ENCODE measurements around the gene ZNF576. TPM values are rescaled to one million over a fixed set of nuclear protein-coding genes. Genes with fewer than 3 reads are reported as not detected.
"Not testable (repeated sequence)": the region's sequence is repeated elsewhere in the genome, so short reads cannot be mapped to it uniquely, and the experiment has no call there.

Gene ZNF576
- total RNA-seq, 6 experiments from 2014 or later: 18.1 to 20.8 (median 20.0) TPM

- Mint-ChIP-seq H3K9me3 (no peaks in the 10 kb centered on the region), H3K4me1 (ENCODE audit: low read depth) (0 out of 2 replicates have a peak, but pooled peaks cover 7% of the 10 kb centered on the region), H3K27ac (no peak overlapping the region), H3K4me3 (no peak overlapping the region), H3K36me3 (ENCODE audit: low read depth) (peaks cover 27% of the 10 kb centered on the region), H3K27me3 (ENCODE audit: insufficient read depth) (no peaks in the 10 kb centered on the region; the same call in none of the 2 replicates)
- TF ChIP-seq CTCF (IDR thresholded peaks at IDR 0.05): no peak
- no peak for DNase-seq
These were observed 10.0 kb upstream of the ZNF576 start for GRCh38 chr19:43586346-43586745.

- H3K4me1 Mint-ChIP-seq (ENCODE audit: low read depth); H3K4me3 Mint-ChIP-seq; H3K27ac Mint-ChIP-seq; DNase-seq; H3K9me3 Mint-ChIP-seq; H3K27me3 Mint-ChIP-seq (ENCODE audit: insufficient read depth): not testable (repeated sequence)
- H3K36me3 Mint-ChIP-seq (ENCODE audit: low read depth): peaks cover 27% of the 10 kb centered on the region
These were observed 9.4 kb upstream of the ZNF576 start for GRCh38 chr19:43587029-43587428.

GRCh38 chr19:43589277-43589676 lies 7.1 kb upstream of the ZNF576 start:
- no peak for DNase-seq
- H3K27ac Mint-ChIP-seq: no peak overlapping the region
- no peak for TF ChIP-seq CTCF (IDR thresholded peaks at IDR 0.05)
- no peaks in the 10 kb centered on the region for H3K9me3 Mint-ChIP-seq
- H3K4me3 Mint-ChIP-seq: no peak overlapping the region
- H3K36me3 Mint-ChIP-seq (ENCODE audit: low read depth): peaks cover 38% of the 10 kb centered on the region
- peaks cover 15% of the 10 kb centered on the region for H3K4me1 Mint-ChIP-seq (ENCODE audit: low read depth)
- H3K27me3 Mint-ChIP-seq (ENCODE audit: insufficient read depth): peaks cover 2% of the 10 kb centered on the region

- no peak for DNase-seq
- Mint-ChIP-seq H3K4me3 (no peak overlapping the region), H3K27me3 (ENCODE audit: insufficient read depth) (peaks cover 2% of the 10 kb centered on the region), H3K27ac (no peak overlapping the region), H3K9me3 (no peaks in the 10 kb centered on the region), H3K36me3 (ENCODE audit: low read depth) (peaks cover 38% of the 10 kb centered on the region), H3K4me1 (ENCODE audit: low read depth) (peaks cover 11% of the 10 kb centered on the region)
- no peak for TF ChIP-seq CTCF (IDR thresholded peaks at IDR 0.05)
These were observed 6.7 kb upstream of the ZNF576 start for GRCh38 chr19:43589678-43590077.

- H3K4me1 Mint-ChIP-seq (ENCODE audit: low read depth): peaks cover 12% of the 10 kb centered on the region
- H3K4me3 Mint-ChIP-seq: no peak overlapping the region
- no peak for TF ChIP-seq CTCF (IDR thresholded peaks at IDR 0.05)
- H3K27me3 Mint-ChIP-seq (ENCODE audit: insufficient read depth): peaks cover 5% of the 10 kb centered on the region
- H3K36me3 Mint-ChIP-seq (ENCODE audit: low read depth): peaks cover 28% of the 10 kb centered on the region
- no peak for DNase-seq
- no peak overlapping the region for H3K27ac Mint-ChIP-seq
- no peaks in the 10 kb centered on the region for H3K9me3 Mint-ChIP-seq
These were observed 4.3 kb upstream of the ZNF576 start for GRCh38 chr19:43591904-43592772.

- peaks cover 19% of the 10 kb centered on the region for H3K4me1 Mint-ChIP-seq (ENCODE audit: low read depth)
- no peak overlapping the region for H3K4me3 Mint-ChIP-seq
- H3K36me3 Mint-ChIP-seq (ENCODE audit: low read depth): peaks cover 28% of the 10 kb centered on the region
- no peaks in the 10 kb centered on the region for H3K9me3 Mint-ChIP-seq
- no peak for DNase-seq
- H3K27ac Mint-ChIP-seq: no peak overlapping the region
- H3K27me3 Mint-ChIP-seq (ENCODE audit: insufficient read depth): peaks cover 5% of the 10 kb centered on the region
- no peak for TF ChIP-seq CTCF (IDR thresholded peaks at IDR 0.05)
These were observed 3.5 kb upstream of the ZNF576 start for GRCh38 chr19:43592800-43593350.

Measured in HFFc6 (cell line).